ENCODE data around the gene PRKCB.

The PRKCB gene

DNA sequence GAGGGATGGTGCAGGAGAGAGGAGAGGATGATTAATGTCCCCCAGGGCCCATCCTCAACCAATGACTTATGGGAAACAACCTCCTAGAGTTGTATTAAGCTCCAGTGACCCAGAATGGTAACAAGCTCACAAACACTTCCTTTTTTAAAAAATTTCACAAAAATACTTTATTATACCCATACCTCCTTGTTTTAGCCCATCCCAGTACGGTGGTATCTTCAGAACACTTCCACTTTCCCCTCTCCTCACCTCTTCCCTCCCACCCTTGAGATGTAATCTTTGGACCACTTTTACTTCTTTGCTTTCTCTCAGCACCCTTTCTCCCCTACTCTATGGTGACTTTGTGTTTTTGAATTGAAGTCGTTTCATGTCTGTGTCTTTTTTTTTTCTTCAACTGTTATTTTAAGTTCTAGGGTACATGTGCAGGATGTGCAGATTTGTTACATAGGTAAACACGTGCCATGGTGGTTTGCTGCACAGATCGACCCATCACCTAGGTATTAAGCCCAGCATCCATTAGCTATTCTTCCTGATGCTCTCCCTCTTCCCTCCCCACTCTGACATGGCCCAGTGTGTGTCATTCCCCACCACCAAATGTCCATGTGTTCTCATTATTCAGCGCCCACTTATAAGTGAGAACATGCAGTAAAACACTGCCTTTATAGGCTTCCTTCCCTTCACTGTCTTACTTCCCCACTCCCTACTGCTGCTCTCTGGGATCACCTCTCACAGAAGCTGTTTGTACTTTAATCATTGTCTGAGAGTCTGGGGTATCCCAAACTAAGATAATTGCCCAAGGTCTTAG lies 124.5 kb downstream of the PRKCB start:
- H3K36me3 ChIP-seq (ENCODE audit: insufficient read depth, low read length) = peaks cover 6% of the 10 kb centered on the region; the same call in 1 of the 2 replicates
- H3K9me2 ChIP-seq (replicated peaks; ENCODE audit: low read depth, low read length) = no peaks in the 10 kb centered on the region
- H2AFZ ChIP-seq (ENCODE audit: low read length) = no peak overlapping the region
- peaks cover 22% of the 10 kb centered on the region for H3K4me1 ChIP-seq (ENCODE audit: insufficient read depth, low read length, poor library complexity, severe bottlenecking)
- H4K20me1 ChIP-seq (ENCODE audit: insufficient read depth, low read length, poor library complexity, severe bottlenecking) = no peaks in the 10 kb centered on the region
- H3K4me3 ChIP-seq (ENCODE audit: low read length, poor library complexity, severe bottlenecking) = no peak overlapping the region
- H3K4me2 ChIP-seq (ENCODE audit: low read depth, low read length, poor library complexity, severe bottlenecking) = no peak overlapping the region
- H3K9ac ChIP-seq (ENCODE audit: low read depth, low read length, poor library complexity, severe bottlenecking) = no peak overlapping the region
- H3K79me2 ChIP-seq (ENCODE audit: insufficient read depth, low read length) = peaks cover 65% of the 10 kb centered on the region
- no peaks in the 10 kb centered on the region for H3F3A ChIP-seq (ENCODE audit: low read depth)
- no peaks in the 10 kb centered on the region for H3K27me3 ChIP-seq (ENCODE audit: insufficient read depth, low read length, poor library complexity, severe bottlenecking)
- no peak for TF ChIP-seq EZH2phosphoT487 (IDR thresholded peaks at IDR 0.05; ENCODE audit: borderline replicate concordance)
- TF ChIP-seq, protein P1, sequence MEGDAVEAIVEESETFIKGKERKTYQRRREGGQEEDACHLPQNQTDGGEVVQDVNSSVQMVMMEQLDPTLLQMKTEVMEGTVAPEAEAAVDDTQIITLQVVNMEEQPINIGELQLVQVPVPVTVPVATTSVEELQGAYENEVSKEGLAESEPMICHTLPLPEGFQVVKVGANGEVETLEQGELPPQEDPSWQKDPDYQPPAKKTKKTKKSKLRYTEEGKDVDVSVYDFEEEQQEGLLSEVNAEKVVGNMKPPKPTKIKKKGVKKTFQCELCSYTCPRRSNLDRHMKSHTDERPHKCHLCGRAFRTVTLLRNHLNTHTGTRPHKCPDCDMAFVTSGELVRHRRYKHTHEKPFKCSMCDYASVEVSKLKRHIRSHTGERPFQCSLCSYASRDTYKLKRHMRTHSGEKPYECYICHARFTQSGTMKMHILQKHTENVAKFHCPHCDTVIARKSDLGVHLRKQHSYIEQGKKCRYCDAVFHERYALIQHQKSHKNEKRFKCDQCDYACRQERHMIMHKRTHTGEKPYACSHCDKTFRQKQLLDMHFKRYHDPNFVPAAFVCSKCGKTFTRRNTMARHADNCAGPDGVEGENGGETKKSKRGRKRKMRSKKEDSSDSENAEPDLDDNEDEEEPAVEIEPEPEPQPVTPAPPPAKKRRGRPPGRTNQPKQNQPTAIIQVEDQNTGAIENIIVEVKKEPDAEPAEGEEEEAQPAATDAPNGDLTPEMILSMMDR (conservative IDR thresholded peaks at IDR 0.05; ENCODE audit: low read length) = no peak
- no peaks in the 10 kb centered on the region for H3K9me3 ChIP-seq (ENCODE audit: insufficient read depth, low read depth, low read length)

DNA sequence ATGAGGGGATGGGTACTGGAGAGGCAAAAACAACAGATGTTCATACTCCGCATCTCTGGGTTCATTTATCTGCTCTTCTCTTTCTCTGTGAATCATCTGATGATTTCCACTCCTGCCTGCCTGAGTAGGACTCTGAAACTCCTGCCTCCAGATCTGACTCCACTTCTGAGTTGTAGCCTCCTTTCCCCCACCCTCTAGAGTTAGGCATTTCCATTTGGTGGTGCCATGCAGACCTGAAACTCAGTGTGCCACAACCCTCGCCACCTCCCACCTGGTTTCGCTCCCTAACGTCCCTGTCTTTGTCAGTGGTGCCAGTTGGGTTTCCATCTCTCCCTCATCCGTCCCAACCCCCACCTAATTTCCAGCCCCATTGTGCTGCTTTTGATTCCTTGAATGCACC lies 126.2 kb downstream of the PRKCB start:
- Histone ChIP-seq H3K4me3 (ENCODE audit: low read length, poor library complexity, severe bottlenecking) (no peak overlapping the region), H3K9me2 (replicated peaks; ENCODE audit: low read depth, low read length) (no peaks in the 10 kb centered on the region), H2AFZ (ENCODE audit: low read length) (no peak overlapping the region), H3K9ac (ENCODE audit: low read depth, low read length, poor library complexity, severe bottlenecking) (no peak overlapping the region), H3F3A (ENCODE audit: low read depth) (0 out of 2 replicates have a peak, but pooled peaks cover 5% of the 10 kb centered on the region), H3K27me3 (ENCODE audit: insufficient read depth, low read length, poor library complexity, severe bottlenecking) (no peaks in the 10 kb centered on the region), H3K9me3 (ENCODE audit: insufficient read depth, low read depth, low read length) (no peaks in the 10 kb centered on the region), H3K79me2 (ENCODE audit: insufficient read depth, low read length) (peaks cover 67% of the 10 kb centered on the region), H4K20me1 (ENCODE audit: insufficient read depth, low read length, poor library complexity, severe bottlenecking) (no peaks in the 10 kb centered on the region), H3K4me1 (ENCODE audit: insufficient read depth, low read length, poor library complexity, severe bottlenecking) (peaks cover 37% of the 10 kb centered on the region), H3K4me2 (ENCODE audit: low read depth, low read length, poor library complexity, severe bottlenecking) (no peak overlapping the region), H3K36me3 (ENCODE audit: insufficient read depth, low read length) (peaks cover 6% of the 10 kb centered on the region; the same call in 1 of the 2 replicates)
- TF ChIP-seq EZH2phosphoT487 (IDR thresholded peaks at IDR 0.05; ENCODE audit: borderline replicate concordance) = no peak
- TF ChIP-seq, protein P1 (conservative IDR thresholded peaks at IDR 0.05; ENCODE audit: low read length) = no peak

- Histone ChIP-seq H3K36me3 (ENCODE audit: insufficient read depth, low read length) (peaks cover 6% of the 10 kb centered on the region; the same call in 1 of the 2 replicates), H3K4me1 (ENCODE audit: insufficient read depth, low read length, poor library complexity, severe bottlenecking) (peaks cover 46% of the 10 kb centered on the region), H3K9me3 (ENCODE audit: insufficient read depth, low read depth, low read length) (no peaks in the 10 kb centered on the region), H3F3A (ENCODE audit: low read depth) (0 out of 2 replicates have a peak, but pooled peaks cover 5% of the 10 kb centered on the region), H3K9me2 (replicated peaks; ENCODE audit: low read depth, low read length) (no peaks in the 10 kb centered on the region), H3K4me2 (ENCODE audit: low read depth, low read length, poor library complexity, severe bottlenecking) (no peak overlapping the region), H2AFZ (ENCODE audit: low read length) (no peak overlapping the region), H3K9ac (ENCODE audit: low read depth, low read length, poor library complexity, severe bottlenecking) (no peak overlapping the region), H3K79me2 (ENCODE audit: insufficient read depth, low read length) (peaks cover 67% of the 10 kb centered on the region), H3K4me3 (ENCODE audit: low read length, poor library complexity, severe bottlenecking) (no peak overlapping the region), H4K20me1 (ENCODE audit: insufficient read depth, low read length, poor library complexity, severe bottlenecking) (no peaks in the 10 kb centered on the region), H3K27me3 (ENCODE audit: insufficient read depth, low read length, poor library complexity, severe bottlenecking) (no peaks in the 10 kb centered on the region)
- TF ChIP-seq, protein P1 (conservative IDR thresholded peaks at IDR 0.05; ENCODE audit: low read length) = no peak
- no peak for TF ChIP-seq EZH2phosphoT487 (IDR thresholded peaks at IDR 0.05; ENCODE audit: borderline replicate concordance)
Measured at GRCh38 chr16:23964136-23964535, 128.4 kb downstream of the PRKCB start.
